Measurements from ENCODE around the gene MAN2B2.

The MAN2B2 gene
- 72.3 to 139 (median 102) reads per million in 17 experiments for total RNA-seq

- DNase-seq: peak; percentile 87 to 96 (median 92)
Measured at GRCh38 chr4:6574747-6575502, at the start of gene MAN2B2. Gene MAN2B2, plus strand, starts transcription at chr4:6575189. Its CDS starts 22 bp downstream, at chr4:6575211.

DNA sequence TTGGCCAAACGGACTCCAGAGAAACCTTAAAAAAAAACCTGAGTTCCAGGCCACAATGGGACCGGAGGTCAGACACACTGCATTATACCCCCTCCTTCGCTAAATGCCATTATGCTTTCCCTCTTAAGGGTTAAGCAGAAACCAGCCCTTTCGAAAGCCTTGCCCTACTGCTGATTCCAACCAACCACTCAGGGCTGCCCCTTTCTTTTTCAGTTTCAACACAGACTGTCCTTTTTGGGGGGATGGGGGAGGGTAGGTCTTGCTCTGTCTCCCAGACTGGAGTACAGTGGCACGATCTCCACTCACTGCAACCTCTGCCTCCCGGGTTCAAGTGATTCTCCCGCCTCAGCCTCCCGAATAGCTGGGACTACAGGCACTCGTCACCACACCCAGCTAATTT is 49.5 kb upstream of the MAN2B2 start:
- no peak for DNase-seq

- no peak for DNase-seq
Measured at GRCh38 chr4:6526156-6526555, 48.8 kb upstream of the MAN2B2 start.

- DNase-seq: no peak
Measured at GRCh38 chr4:6526671-6527091, 48.3 kb upstream of the MAN2B2 start.

DNA sequence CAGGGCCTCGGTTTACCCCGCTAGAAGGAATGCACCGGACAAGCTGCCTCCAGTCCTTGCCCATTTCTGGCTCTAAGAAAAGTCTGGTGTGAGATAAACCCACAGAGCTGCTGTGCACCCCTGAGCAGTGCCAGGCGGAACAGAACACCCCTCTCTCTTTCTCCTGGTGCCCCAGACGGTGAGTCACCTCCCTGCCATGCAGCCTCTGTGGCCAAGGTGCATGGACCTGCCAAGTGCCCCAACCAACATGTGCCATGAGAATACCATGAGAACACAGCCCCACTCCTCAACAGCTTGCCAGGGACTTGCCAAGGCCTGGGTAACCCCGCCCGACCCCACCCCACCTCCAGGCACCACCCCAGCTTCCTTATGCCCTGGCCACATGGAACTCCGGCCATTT is 47.7 kb upstream of the MAN2B2 start:
- no peak for DNase-seq

DNA sequence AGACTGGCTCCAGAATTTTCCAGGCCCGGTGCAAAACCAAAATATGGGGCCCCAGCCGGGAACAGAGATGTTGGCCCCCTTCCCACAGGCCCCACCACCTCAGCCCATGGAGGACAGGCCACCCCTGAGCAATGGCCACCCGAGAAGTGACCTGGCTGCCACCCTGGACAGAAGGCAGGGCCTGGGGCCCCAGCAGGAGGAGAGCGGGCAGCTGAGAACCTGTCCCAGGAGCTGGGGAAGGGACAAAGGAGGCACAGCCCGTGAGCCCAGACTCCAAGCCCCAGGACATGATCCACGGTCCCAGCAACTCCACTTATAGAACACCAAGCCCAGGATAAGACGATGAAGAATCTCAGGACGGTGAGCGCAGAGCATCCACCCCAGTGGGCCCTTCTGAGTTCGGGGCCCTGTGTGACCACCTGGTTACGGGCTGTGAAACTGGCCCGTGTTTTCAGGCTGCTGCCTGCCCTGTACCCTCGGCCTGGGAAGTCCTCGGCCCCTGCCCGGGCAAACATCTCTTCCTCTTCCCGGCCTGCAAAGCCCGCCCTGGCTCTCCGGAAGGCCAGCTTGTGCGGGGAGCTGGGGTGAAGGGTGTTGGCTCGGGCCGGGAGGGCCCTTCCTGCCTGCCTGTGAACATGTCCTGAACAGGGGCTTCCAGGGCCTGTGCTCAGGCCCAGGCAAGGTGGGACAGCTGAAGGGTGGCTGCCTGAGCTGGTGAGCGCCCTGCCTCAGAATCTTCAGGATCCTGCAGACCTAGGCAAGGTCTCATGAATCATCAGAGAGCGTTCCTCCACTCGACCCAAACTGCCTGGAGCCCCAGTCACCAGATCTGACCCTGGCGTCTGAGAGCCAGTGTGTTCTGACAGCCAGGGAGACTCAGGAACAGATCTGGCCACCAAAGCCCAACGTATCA is 47.0 kb upstream of the MAN2B2 start:
- no peak for DNase-seq

- no peak for DNase-seq
Measured at GRCh38 chr4:6529021-6529420, 46.0 kb upstream of the MAN2B2 start.

DNA sequence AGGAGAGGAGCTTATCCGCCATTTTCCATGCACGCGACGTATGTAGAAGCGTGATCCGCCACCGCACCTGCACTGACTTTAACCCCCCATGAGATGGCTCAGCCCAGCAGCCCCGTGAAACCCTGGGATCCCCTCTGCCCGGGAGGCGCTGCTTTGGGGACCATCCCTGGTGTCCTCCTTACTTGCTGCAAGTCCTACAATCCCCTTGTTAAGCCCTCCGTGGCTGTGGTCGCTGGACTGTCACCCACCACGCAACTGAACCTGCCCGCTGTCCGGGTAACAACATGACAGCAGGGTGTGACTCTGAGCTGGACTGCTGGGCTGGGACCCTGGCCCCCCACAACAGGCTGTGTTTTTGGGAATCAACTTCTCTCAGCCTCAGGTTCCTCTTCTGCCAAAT is 44.7 kb upstream of the MAN2B2 start:
- no peak for DNase-seq

DNA sequence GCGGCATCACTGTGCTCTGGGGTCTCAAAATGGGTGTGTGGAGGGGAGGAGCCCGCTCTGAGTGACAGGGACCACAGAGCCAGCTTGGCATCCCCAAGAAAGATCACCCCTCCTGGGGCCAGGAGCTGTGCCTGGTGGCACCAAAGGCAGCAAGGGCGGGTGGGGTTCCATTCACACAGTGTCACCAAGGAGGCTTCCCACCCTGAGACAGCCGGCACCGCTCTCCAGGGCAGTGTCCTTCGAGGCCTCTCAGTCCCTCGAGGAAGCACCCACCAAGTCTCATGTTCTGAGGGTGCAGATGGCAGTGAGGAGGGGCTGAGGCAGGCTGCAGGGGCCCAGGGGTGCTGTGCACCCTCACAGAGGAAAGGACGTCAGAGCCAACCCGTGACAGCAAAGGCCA is 44.0 kb upstream of the MAN2B2 start:
- DNase-seq: no peak

DNA sequence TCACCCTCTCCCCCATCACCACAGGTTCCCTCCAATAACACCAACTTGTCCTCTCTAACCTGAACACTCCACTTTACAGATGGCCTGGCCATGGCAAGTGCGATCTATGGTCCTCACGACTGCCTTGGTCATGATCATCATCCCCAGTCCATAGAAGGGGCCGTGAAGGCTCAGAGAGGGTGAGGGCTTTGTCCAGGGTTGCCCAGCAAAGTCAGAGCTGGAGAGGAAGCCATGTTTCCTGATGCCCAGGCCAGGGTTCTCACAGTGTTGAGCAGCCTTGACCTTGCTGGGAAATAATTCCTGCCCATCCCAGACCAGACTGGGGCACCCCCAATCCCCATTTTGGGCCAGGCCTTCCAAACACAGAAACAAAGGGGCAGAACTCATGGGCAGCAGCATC is 42.9 kb upstream of the MAN2B2 start:
- DNase-seq: no peak

DNA sequence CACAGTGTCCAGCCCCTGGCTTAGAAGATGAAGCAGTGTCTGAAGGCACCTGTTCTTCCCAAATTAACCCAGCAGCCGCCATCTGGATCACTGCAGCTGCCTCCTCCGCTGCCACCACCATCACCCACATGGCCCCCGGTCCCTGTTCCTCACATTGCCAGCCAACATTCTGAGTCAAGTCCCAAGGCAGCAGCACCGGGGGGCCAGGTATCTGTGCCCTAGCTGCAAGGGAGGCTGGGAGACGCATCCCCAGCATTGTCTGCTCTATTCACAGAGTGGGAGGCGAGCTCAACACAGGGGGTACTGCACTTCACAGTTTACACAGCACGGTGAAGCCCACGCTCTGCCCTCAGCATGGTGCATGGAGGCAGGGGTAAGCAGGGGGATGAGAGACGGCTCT is 42.3 kb upstream of the MAN2B2 start:
- DNase-seq: no peak

DNA sequence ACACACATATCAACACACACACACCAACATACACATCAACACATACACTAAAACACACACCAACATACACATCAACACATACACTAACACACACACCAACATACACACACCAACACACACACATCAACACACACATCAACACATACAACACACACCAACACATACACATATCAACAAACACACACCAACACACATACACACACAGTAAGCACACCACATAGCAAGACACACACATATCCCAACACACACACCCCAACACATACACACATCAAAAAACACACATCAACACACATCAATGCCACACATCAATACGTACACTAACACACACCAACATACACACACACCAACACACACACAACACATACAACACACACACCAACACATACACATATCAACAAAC is 40.9 kb upstream of the MAN2B2 start:
- DNase-seq: no peak

DNA sequence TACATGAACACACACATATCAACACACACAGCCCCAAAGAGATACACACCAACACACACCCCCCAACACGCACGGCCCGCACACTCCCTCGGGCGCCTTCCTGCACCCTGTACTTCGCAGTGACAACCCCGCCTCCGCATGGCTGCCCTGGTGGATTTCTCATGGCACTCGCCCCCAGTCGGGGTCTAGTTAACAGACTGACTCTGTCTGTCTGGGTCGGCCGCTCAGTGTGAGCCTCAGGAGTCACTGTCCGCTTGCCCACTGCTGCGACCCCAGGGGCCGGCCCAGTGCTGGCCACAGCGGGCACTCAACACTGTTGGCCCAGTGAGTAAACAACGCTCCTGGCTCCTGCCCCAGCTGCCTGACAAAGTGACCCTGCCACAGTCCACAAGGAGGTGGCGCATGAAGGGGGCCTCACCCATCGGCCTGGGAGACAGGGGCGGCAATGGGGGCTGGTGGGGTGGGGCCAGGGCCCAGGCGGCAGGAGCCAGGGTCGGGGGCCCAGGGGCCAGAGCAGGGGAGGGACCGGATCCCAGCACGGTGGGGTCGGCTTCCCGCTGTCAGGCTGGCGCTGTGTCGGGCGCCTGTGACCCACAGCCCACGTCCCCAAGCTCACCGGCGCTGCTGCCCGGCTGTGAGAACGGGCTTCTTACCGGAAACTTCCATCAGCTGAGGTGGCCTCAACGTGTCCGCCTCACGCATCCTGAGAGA is 40.2 kb upstream of the MAN2B2 start:
- no peak for DNase-seq

- DNase-seq: no peak
Measured at GRCh38 chr4:6535329-6535692, 39.7 kb upstream of the MAN2B2 start.

DNA sequence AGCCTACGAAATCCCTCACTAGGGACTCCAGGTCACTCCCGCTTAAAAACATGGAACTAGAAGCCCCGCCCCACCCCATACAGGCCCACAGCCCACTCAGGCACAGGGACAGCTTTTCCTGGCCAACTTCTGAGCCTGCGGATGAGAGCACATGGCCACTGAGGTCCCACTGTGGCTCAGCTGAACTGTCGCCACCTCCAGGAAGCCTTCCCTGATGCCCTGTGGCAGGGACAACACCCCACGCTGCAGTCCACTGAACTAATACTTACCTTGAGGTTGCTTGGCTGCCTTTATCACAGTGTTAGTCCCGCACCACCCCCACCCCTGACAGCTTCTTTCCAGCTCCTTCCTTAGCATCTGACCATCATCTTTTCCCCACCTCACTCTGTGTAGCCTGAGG is 39.3 kb upstream of the MAN2B2 start:
- DNase-seq: no peak

DNA sequence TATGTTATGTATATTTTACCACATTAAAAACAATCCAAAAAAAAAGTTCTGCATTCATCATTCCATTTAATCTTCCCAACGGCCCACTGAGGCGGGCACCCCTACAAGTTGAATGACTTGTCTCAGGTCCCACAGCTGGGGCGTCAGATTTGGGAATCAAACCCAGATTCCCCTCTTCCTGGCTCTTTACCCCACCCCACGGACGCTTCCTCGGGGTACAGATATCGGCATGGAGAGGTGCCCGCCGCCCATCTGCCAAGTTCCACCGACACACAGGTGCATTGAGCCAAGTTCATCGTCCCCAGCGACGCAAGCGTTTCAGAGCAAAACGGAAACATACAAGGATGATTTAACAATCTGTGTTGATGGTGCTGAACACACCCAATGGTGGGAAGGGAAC is 36.9 kb upstream of the MAN2B2 start:
- no peak for DNase-seq

DNA sequence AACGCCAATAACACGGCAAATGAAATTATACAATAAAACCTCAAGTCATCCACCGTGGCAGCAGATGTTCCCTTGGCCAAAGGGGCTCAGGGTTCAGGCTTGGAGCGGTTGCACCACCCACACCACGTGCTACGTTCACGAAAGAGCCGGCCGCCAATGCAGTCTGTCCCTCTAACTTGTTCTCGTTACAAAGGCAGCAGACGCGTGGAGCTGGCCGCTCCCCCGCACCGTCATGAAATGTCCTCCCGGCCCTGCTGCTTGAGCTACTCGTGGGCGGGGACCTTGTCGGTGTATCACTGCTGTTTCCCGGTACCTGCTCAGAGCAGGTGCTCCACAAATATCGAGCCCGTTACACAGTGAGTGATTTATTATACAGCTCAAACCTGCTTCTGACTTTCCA is 36.4 kb upstream of the MAN2B2 start:
- no peak for DNase-seq

GRCh38 chr4:6539009-6539764 is 35.8 kb upstream of the MAN2B2 start:
- DNase-seq: no peak

GRCh38 chr4:6540879-6541278 is 34.1 kb upstream of the MAN2B2 start:
- DNase-seq: no peak

- DNase-seq: no peak
Measured at GRCh38 chr4:6541789-6542188, 33.2 kb upstream of the MAN2B2 start.

- DNase-seq: no peak
Measured at GRCh38 chr4:6542951-6543350, 32.0 kb upstream of the MAN2B2 start.

GRCh38 chr4:6546091-6546490 is 28.9 kb upstream of the MAN2B2 start:
- DNase-seq: no peak
